Measurements from ENCODE around the gene WDFY3. TPM values are rescaled to one million over a fixed set of nuclear protein-coding genes. Genes with fewer than 3 reads are reported as not detected.

Gene WDFY3
- total and polyA plus RNA-seq, 2 of the 4 experiments (the other 2 are of a cell fraction), result 12.5 to 58.1 TPM

DNA sequence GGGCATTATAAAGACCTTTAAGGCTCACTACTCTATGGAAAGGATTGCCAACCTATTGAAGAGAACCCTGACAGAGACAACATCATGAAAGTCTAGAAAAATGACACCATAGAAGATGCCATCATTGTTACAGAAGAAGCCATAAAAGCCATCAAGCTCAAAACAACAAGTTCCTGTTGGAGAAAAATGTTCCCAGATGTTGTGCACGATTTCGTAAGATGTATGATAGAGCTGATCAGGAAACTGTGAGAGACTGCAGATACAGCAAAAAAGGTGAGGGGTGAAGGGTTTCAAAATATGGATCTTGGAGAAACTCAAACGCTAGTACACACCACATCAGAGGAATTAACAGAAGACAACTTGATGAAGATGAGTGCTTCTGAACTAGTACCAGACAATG, 53.3 kb downstream of the WDFY3 start:
- H3K4me1 ChIP-seq (ENCODE audit: control insufficient read depth, insufficient read depth, low read length), result no peaks in the 10 kb centered on the region
- no peak for TF ChIP-seq NFE2L2 (IDR thresholded peaks at IDR 0.05; ENCODE audit: low read depth, low read length)
- TF ChIP-seq CHD1 (IDR thresholded peaks at IDR 0.05; ENCODE audit: low read depth, low read length), result no peak
- TF ChIP-seq SMC3 (IDR thresholded peaks at IDR 0.05; ENCODE audit: low read depth, low read length), result no peak
- TF ChIP-seq MXI1 (IDR thresholded peaks at IDR 0.05; ENCODE audit: borderline replicate concordance, low read depth, low read length), result no peak
- TF ChIP-seq BHLHE40 (IDR thresholded peaks at IDR 0.05; ENCODE audit: low read depth, low read length), result no peak
- TF ChIP-seq MAFK (IDR thresholded peaks at IDR 0.05; ENCODE audit: low read depth, low read length), result no peak
- TF ChIP-seq POLR2A (IDR thresholded peaks at IDR 0.05; ENCODE audit: low read depth, low read length), result no peak
- no peak for TF ChIP-seq FOS (IDR thresholded peaks at IDR 0.05; ENCODE audit: low read depth, low read length)
- TF ChIP-seq CEBPB (IDR thresholded peaks at IDR 0.05; ENCODE audit: low read depth, low read length), result no peak
- H3K4me3 ChIP-seq (ENCODE audit: insufficient read depth, low read depth, low read length), result no peak overlapping the region
- dilution Hi-C loops (cut with HindIII; ENCODE audit: low sequenced_read_pairs, unreplicated experiment), result no loop called here
- H3K23ac ChIP-seq (ENCODE audit: low read depth, low read length), result no peak overlapping the region
- no peak overlapping the region for H2AFZ ChIP-seq (replicated peaks; ENCODE audit: low read length, poor library complexity)
- H3K9me1 ChIP-seq (ENCODE audit: insufficient read depth, low read length), result no peaks in the 10 kb centered on the region
- WGBS, 2 experiments (ENCODE audit: extremely low coverage in 2 of 2, insufficient read length in 1 of 2), result no CpG with 5 or more reads among the region's 3 CpGs
- peaks cover 25 to 41% of the 10 kb centered on the region in 2 experiments for H3K79me1 ChIP-seq (ENCODE audit: low read depth in 1 of 2, low read length in 2 of 2)
- no peak overlapping the region for H3K9ac ChIP-seq (ENCODE audit: low read depth, low read length)
- H4K20me1 ChIP-seq (ENCODE audit: insufficient read depth, low read length), result no peaks in the 10 kb centered on the region; the same call in 1 of the 2 replicates
- H3K56ac ChIP-seq (ENCODE audit: extremely low read depth, insufficient read depth, low read length), result no peak overlapping the region
- no peak for DNase-seq
- H3K4me2 ChIP-seq (ENCODE audit: low read depth, low read length), result no peak overlapping the region
- no peak overlapping the region for H2BK20ac ChIP-seq (ENCODE audit: low read depth, low read length)
- POLR2A ChIA-PET (ENCODE audit: unreplicated experiment), result no interaction called here
- no peak overlapping the region for H3K4ac ChIP-seq (ENCODE audit: low read depth, low read length)
- intact Hi-C loops (cut with micrococcal nuclease), result no loop called here
- H4K8ac ChIP-seq (ENCODE audit: low read depth in 2 of 2, low read length in 2 of 2), result no peak overlapping the region
- no TSS peak for BruUV-seq (replicated peaks)
- H2BK120ac ChIP-seq (ENCODE audit: low read depth, low read length), result no peak overlapping the region
- no peak overlapping the region for H4K91ac ChIP-seq (ENCODE audit: insufficient read depth, low read depth, low read length)
- no peak overlapping the region for H3K14ac ChIP-seq (replicated peaks; ENCODE audit: low read depth, low read length)
- CTCF ChIA-PET, result interaction anchor here (0.6 kb wide), 1 partner anchor 148 kb away, joined by 4 read pairs; no protein-coding TSS in a partner anchor
- H2BK15ac ChIP-seq (ENCODE audit: low read depth, low read length), result no peak overlapping the region
- no peak overlapping the region for H2AK5ac ChIP-seq (ENCODE audit: low read depth, low read length)
- no peak for ATAC-seq (ENCODE audit: low read depth)
- in situ Hi-C loops (cut with MboI; ENCODE audit: low sequenced_read_pairs), result no loop called here
- no peak overlapping the region for H2AK9ac ChIP-seq (replicated peaks; ENCODE audit: low read depth, low read length, poor library complexity)
- H3K9me3 ChIP-seq (ENCODE audit: control insufficient read depth, insufficient read depth, low read length), result no peaks in the 10 kb centered on the region
- no peak overlapping the region for H4K5ac ChIP-seq (ENCODE audit: low read depth, low read length)
- no peak overlapping the region for H3K27ac ChIP-seq (ENCODE audit: insufficient read depth, low read length)
- H3K36me3 ChIP-seq (ENCODE audit: control insufficient read depth, insufficient read depth, low read length), result peaks cover 3% of the 10 kb centered on the region; the same call in 1 of the 2 replicates
- H3K18ac ChIP-seq (ENCODE audit: low read depth, low read length), result no peak overlapping the region
- no peaks in the 10 kb centered on the region for H3K27me3 ChIP-seq (ENCODE audit: control insufficient read depth, insufficient read depth, low read length)
- H2BK5ac ChIP-seq (ENCODE audit: low read depth, low read length, poor library complexity, severe bottlenecking), result no peak overlapping the region
